H9 (cell line): ENCODE results near the gene PRKAG2. TPM values are rescaled to one million over a fixed set of nuclear protein-coding genes. Genes with fewer than 3 reads are reported as not detected.

Experiments used
- DNase-seq: peaks from one replicate; pipeline ENCODE4 v3.0.0-alpha.2; 2017
- H2AFZ ChIP-seq: one replicate; pipeline ENCODE4 v1.6.1; 2013; ENCODE audit warnings: mild to moderate bottlenecking, low read length, control low read depth, moderate library complexity
- H2AK5ac ChIP-seq: 2 replicates; pipeline ENCODE4 v1.6.1; 2013; ENCODE audit warnings: low read length, control low read depth, mixed read lengths; ENCODE audit not compliant: insufficient read length
- H2BK120ac ChIP-seq: one replicate; pipeline ENCODE4 v1.6.1; 2013; ENCODE audit warnings: low read depth, mild to moderate bottlenecking, low read length, control low read depth, inconsistent platforms; ENCODE audit not compliant: poor library complexity, severe bottlenecking
- H2BK12ac ChIP-seq: 2 replicates; pipeline ENCODE4 v1.6.1; 2013; ENCODE audit warnings: low read length, control low read depth, mixed read lengths, low read depth; ENCODE audit not compliant: insufficient read length
- H2BK15ac ChIP-seq: 2 replicates; pipeline ENCODE4 v1.6.1; 2013; ENCODE audit warnings: low read depth, low read length, control low read depth
- H2BK20ac ChIP-seq: one replicate; pipeline ENCODE4 v1.6.1; 2013; ENCODE audit warnings: low read depth, mild to moderate bottlenecking, low read length, control low read depth, inconsistent platforms; ENCODE audit not compliant: poor library complexity, severe bottlenecking
- H2BK5ac ChIP-seq: 2 replicates; pipeline ENCODE4 v1.6.1; 2013; ENCODE audit warnings: low read length, control low read depth, mixed read lengths; ENCODE audit not compliant: insufficient read length
- H3K14ac ChIP-seq: 2 replicates; pipeline ENCODE4 v1.6.1; 2013; ENCODE audit warnings: low read length, control low read depth; ENCODE audit not compliant: insufficient read depth
- H3K18ac ChIP-seq: 2 replicates; pipeline ENCODE4 v1.6.1; 2013; ENCODE audit warnings: low read depth, mild to moderate bottlenecking, mixed read lengths, low read length, control low read depth; ENCODE audit not compliant: insufficient read length
- H3K23ac ChIP-seq: 2 replicates; pipeline ENCODE4 v1.6.1; 2013; ENCODE audit warnings: low read length, control low read depth, mixed read lengths, low read depth; ENCODE audit not compliant: insufficient read length
- H3K23me2 ChIP-seq: 2 replicates; pipeline ENCODE4 v1.6.1; 2013; ENCODE audit warnings: low read depth, mild to moderate bottlenecking, mixed read lengths, low read length, control low read depth; ENCODE audit not compliant: insufficient read length, poor library complexity, severe bottlenecking
- H3K27ac ChIP-seq: 2 replicates; pipeline ENCODE4 v1.5.1; 2013; ENCODE audit warnings: low read length, control low read depth, mixed read lengths, low read depth; ENCODE audit not compliant: insufficient read length
- H3K27me3 ChIP-seq: 2 replicates; pipeline ENCODE4 v1.6.1; 2013; ENCODE audit warnings: low read length, control low read depth, inconsistent platforms; ENCODE audit not compliant: insufficient read depth
- H3K4ac ChIP-seq: 2 replicates; pipeline ENCODE4 v1.6.1; 2013; ENCODE audit warnings: low read depth, mild to moderate bottlenecking, control low read depth, inconsistent platforms, low read length, moderate library complexity
- H3K4me1 ChIP-seq: 2 replicates; pipeline ENCODE4 v1.6.1; 2013; ENCODE audit warnings: low read length, control low read depth, inconsistent platforms; ENCODE audit not compliant: insufficient read depth
- H3K4me2 ChIP-seq: 2 replicates; pipeline ENCODE4 v1.6.1; 2013; ENCODE audit warnings: low read length, control low read depth, mixed read lengths; ENCODE audit not compliant: insufficient read length, insufficient read depth
- H3K56ac ChIP-seq: 2 replicates; pipeline ENCODE4 v1.6.1; 2013; ENCODE audit warnings: low read depth, mild to moderate bottlenecking, mixed read lengths, low read length, control low read depth; ENCODE audit not compliant: insufficient read length
- H3K79me1 ChIP-seq: 2 replicates; pipeline ENCODE4 v1.6.1; 2013; ENCODE audit warnings: low read depth, mild to moderate bottlenecking, moderate library complexity, low read length, control low read depth, inconsistent platforms; ENCODE audit not compliant: insufficient read depth, poor library complexity, severe bottlenecking
- H3K79me2 ChIP-seq: 2 replicates; pipeline ENCODE4 v1.6.1; 2013; ENCODE audit warnings: low read length, control low read depth, inconsistent platforms; ENCODE audit not compliant: insufficient read depth
- H3K9ac ChIP-seq: 2 replicates; pipeline ENCODE4 v1.6.1; 2013; ENCODE audit warnings: low read length, control low read depth, mixed read lengths; ENCODE audit not compliant: insufficient read length; ENCODE audit errors: extremely low read depth
- H3K9me3 ChIP-seq: one replicate; pipeline ENCODE4 v1.6.1; 2013; ENCODE audit warnings: low read depth, low read length, inconsistent platforms; ENCODE audit not compliant: control insufficient read depth
- H3T11ph ChIP-seq: one replicate; pipeline ENCODE4 v1.6.1; 2013; ENCODE audit warnings: mild to moderate bottlenecking, low read length, control low read depth, inconsistent platforms
- H4K20me1 ChIP-seq: one replicate; pipeline ENCODE4 v1.6.1; 2013; ENCODE audit not compliant: control insufficient read depth, insufficient read length, insufficient read depth
- H4K5ac ChIP-seq: 2 replicates; pipeline ENCODE4 v1.6.1; 2013; ENCODE audit warnings: low read depth, mild to moderate bottlenecking, mixed read lengths, low read length, control low read depth; ENCODE audit not compliant: insufficient read length
- H4K8ac ChIP-seq: replicated peaks from 2 replicates; pipeline ENCODE4 v1.6.1; 2013; ENCODE audit warnings: low read length, control low read depth, mixed read lengths, low read depth; ENCODE audit not compliant: insufficient read length
- H4K91ac ChIP-seq: 2 replicates; pipeline ENCODE4 v1.6.1; 2013; ENCODE audit warnings: low read depth, mild to moderate bottlenecking, moderate library complexity, mixed read lengths, low read length, control low read depth; ENCODE audit not compliant: insufficient read length
- H3K27ac Mint-ChIP-seq, 3 experiments: 2 replicates in 2 of 3; 3 replicates in 1 of 3; pipeline ENCODE4 v1.8.0; 2020 to 2021; ENCODE audit warnings: mixed read lengths in 3 of 3, mild to moderate bottlenecking in 1 of 3, moderate library complexity in 1 of 3
- H3K27me3 Mint-ChIP-seq: 2 replicates; pipeline ENCODE4 v1.8.0; 2021; ENCODE audit warnings: low read depth, mild to moderate bottlenecking, moderate library complexity, mixed read lengths
- H3K36me3 Mint-ChIP-seq, 3 experiments: 2 replicates in 2 of 3; 3 replicates in 1 of 3; pipeline ENCODE4 v1.8.0; 2020 to 2021; ENCODE audit warnings: low read depth in 3 of 3, mixed read lengths in 3 of 3; ENCODE audit not compliant: insufficient read depth in 1 of 3
- H3K4me1 Mint-ChIP-seq, 2 experiments: 2 replicates each; pipeline ENCODE4 v1.8.0; 2020; ENCODE audit warnings: mixed read lengths in 2 of 2
- H3K4me3 Mint-ChIP-seq, 2 experiments: 2 replicates in 1 of 2; 3 replicates in 1 of 2; pipeline ENCODE4 v1.8.0; 2020 to 2021; ENCODE audit warnings: mild to moderate bottlenecking in 2 of 2, mixed read lengths in 2 of 2, moderate library complexity in 1 of 2
- H3K9me3 Mint-ChIP-seq, 2 experiments: 2 replicates in 1 of 2; 3 replicates in 1 of 2; pipeline ENCODE4 v1.8.0; 2020; ENCODE audit warnings: mild to moderate bottlenecking in 2 of 2, mixed read lengths in 2 of 2, moderate library complexity in 1 of 2
- CTCF ChIP-seq: fragments of 200-600 bp; sonication (generic); conservative IDR thresholded peaks from 3 replicates; pipeline ENCODE4 v1.8.0; 2021; ENCODE audit warnings: antibody characterized with exemption, mild to moderate bottlenecking
- WGBS: extraction: QIAGEN DNeasy Blood & Tissue Kit; methylation state at CpG from one replicate; pipeline ENCODE4 v1.1.7; 2013; ENCODE audit warnings: missing lambda C conversion rate, low lambda C conversion rate, mixed read lengths; ENCODE audit not compliant: insufficient read length; ENCODE audit errors: extremely low coverage; 5-methylcytosine and 5-hydroxymethylcytosine counted together
- total RNA-seq: library from RNA; stranded (reverse); gene quantifications from 2 replicates; pipeline ENCODE4 v1.2.1, GENCODE V29; 2021

The PRKAG2 gene
- total RNA-seq, 1 experiment from 2014 or later: 11.8 TPM

- Histone ChIP-seq H4K8ac (no peak overlapping the region), H3K79me2 (no peaks in the 10 kb centered on the region), H2BK120ac (no peak overlapping the region), H4K5ac (no peak overlapping the region), H3K9ac (no peak overlapping the region), H3K27me3 (no peaks in the 10 kb centered on the region), H3K27ac (no peak overlapping the region), H3K23me2 (no peaks in the 10 kb centered on the region), H2BK5ac (no peak overlapping the region), H3T11ph (no peak overlapping the region), H4K20me1 (no peaks in the 10 kb centered on the region), H2BK20ac (no peak overlapping the region), H3K4me1 (no peaks in the 10 kb centered on the region), H2AFZ (no peak overlapping the region), H4K91ac (no peak overlapping the region), H3K18ac (no peak overlapping the region), H3K4ac (no peak overlapping the region), H2BK12ac (no peak overlapping the region), H2BK15ac (no peak overlapping the region), H3K4me2 (no peak overlapping the region), H3K9me3 (no peaks in the 10 kb centered on the region), H3K14ac (no peak overlapping the region), H2AK5ac (no peak overlapping the region), H3K56ac (no peak overlapping the region), H3K23ac (no peak overlapping the region), H3K79me1 (no peaks in the 10 kb centered on the region)
- no peak for DNase-seq
- Mint-ChIP-seq H3K9me3 (peaks cover 8 to 11% of the 10 kb centered on the region in 2 experiments; a peak in 3 of 5 replicates), H3K27me3 (no peaks in the 10 kb centered on the region), H3K4me1 (peaks cover 3 to 4% of the 10 kb centered on the region in 2 experiments; a peak in 2 of 4 replicates), H3K36me3 (no peaks in the 10 kb centered on the region; a peak in 1 of 7 replicates), H3K4me3 (no peak overlapping the region), H3K27ac (no peak overlapping the region)
- no CpG with 5 or more reads among the region's 2 CpGs for WGBS
- no peak for TF ChIP-seq CTCF
Observed at GRCh38 chr7:151645311-151645710, 231.6 kb downstream of the PRKAG2 start.
